ENCODE data around the gene CDH12.

CDH12 gene

GRCh38 chr5:21820527-21820926 lies 1032.6 kb downstream of the CDH12 start:
- no peak for DNase-seq (ENCODE audit: low read depth)

- no peak for DNase-seq (ENCODE audit: low read depth)
Observed at GRCh38 chr5:21818370-21818720, 1034.8 kb downstream of the CDH12 start.

DNA sequence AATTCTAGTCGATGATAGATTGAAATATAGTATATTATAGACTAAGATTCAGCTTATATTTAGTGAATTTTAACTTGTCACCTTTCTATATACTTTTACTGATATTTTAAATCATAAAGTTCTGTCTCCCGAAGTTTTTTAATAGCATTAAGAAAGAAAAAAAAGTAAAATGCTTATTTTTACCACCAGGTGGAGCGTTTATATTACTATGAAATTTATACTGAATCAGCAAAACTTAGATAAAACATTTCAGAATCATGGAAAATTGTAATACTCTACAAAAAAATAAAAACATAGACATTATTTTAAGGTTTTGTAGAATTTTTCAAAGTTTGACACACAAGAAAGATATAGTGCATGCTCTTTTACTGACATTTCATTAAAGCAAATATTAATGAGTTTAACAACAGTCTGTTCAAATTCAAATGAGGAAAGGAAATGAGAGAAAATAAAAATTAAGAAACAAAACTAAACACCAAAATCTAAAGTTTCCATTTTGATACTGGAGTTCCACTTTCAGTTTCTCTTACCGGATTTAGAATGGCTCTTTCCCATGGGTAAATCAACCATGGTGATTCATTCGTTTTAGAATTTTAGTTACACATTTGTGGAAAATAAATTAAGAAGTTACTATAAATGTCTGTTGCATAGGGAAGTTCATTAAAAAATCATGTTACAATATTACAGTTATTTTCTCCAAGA lies 1035.3 kb downstream of the CDH12 start:
- no peak for DNase-seq (ENCODE audit: low read depth)

GRCh38 chr5:21810737-21811316 lies 1042.3 kb downstream of the CDH12 start:
- no peak for DNase-seq (ENCODE audit: low read depth)

DNA sequence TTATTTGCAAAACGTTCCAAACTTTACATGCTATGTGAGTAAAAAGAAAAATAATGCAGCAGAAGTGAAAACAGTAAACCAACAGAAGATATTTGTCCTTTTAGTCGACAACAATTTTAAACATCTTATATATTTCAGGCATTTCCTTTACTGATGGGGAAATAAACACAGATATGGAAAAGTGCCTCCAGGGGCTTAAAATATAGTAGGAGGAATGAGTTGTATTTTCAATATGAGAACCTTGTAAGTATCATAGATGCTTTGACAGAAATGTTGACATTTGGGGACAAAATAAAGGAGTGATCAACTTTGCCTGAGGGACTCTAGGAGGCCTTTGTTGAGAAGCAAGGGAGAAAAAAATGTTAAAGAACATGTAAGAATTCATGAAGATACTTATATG lies 1043.5 kb downstream of the CDH12 start:
- no peak for DNase-seq (ENCODE audit: low read depth)

DNA sequence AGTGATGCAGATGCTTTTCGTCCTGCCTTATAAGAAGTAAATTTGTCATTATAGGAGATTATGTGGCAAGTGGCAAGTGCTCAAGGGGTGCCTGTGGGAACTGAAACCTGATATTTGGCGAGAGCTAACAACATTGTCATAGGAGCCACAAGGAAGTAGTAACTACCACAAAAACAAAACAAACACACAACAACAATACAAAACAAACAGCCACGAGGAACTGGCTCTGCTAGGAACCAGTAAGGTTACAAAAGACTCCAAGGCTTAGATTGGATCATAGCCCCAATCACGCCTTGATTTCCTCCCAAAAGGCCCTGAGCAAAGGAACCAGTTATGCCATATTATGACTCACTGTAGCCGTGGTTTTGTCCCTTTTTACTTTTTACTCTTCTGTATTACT lies 1045.2 kb downstream of the CDH12 start:
- no peak for DNase-seq (ENCODE audit: low read depth)

GRCh38 chr5:21806943-21807342 lies 1046.2 kb downstream of the CDH12 start:
- no peak for DNase-seq (ENCODE audit: low read depth)

DNA sequence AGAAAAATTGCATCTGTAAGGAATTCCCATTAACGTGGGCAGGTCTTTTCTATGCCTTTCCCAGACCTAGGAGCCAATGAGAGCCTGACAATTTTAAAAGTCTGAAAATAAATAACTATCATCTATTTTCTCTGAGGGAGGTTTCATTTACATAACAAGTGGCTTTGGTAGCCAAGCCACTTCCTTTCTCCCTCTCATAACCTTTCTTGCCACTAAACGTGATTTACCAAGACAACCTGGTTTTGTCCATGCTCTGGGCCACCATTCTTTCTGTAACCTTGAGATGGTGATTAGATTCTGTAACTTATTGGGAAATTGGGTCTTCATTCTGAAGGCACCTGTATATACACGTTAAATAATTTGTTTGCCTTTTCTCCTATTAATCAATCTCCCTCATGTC lies 1046.9 kb downstream of the CDH12 start:
- no peak for DNase-seq (ENCODE audit: low read depth)

GRCh38 chr5:21802869-21803490 lies 1050.2 kb downstream of the CDH12 start:
- DNase-seq (ENCODE audit: low read depth): no peak

DNA sequence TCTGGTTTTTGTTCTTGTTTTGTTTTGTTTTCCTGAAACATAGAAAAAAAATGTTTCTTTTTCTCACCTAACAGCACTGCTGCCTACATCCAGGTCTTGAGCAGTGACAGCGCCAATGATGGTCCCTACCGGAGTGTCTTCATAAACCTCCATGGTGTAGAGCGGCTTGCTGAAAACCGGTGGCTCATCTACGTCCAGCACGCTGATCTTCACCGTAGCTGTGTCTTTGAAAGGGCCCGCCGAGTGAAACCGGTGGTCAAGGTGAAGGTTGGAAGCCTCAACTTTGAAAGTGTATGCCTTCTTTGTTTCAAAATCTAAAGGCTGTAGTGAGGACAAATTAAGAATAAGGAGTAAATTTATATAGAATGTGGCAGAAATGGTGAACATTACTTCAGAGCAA lies 1051.0 kb downstream of the CDH12 start:
- DNase-seq (ENCODE audit: low read depth): no peak

- DNase-seq (ENCODE audit: low read depth): no peak
Observed at GRCh38 chr5:21792748-21793147, 1060.4 kb downstream of the CDH12 start.

GRCh38 chr5:21791304-21791703 lies 1061.8 kb downstream of the CDH12 start:
- DNase-seq (ENCODE audit: low read depth): no peak

DNA sequence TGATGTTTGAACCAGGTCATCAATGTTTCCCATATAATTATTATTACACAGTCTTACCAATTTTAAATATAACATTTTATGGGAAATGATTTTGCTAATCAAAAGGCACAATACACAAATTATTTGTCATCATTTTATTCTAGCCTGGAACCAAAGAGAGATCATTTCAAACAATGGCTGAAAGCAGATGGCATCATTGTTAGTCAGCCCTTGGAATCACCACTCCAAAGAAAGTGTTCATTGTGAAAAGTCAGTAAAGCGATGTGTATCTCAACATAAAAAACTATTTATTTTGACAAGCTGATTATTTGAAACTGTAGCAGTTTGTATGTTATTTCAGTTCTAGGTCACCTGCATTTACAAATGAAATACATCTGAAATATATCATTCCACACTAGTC lies 1068.7 kb downstream of the CDH12 start:
- no peak for DNase-seq (ENCODE audit: low read depth)

GRCh38 chr5:21783074-21783679 lies 1070.0 kb downstream of the CDH12 start:
- no peak for DNase-seq (ENCODE audit: low read depth)

GRCh38 chr5:21776466-21776865 lies 1076.7 kb downstream of the CDH12 start:
- no peak for DNase-seq (ENCODE audit: low read depth)

GRCh38 chr5:21774801-21775200 lies 1078.3 kb downstream of the CDH12 start:
- no peak for DNase-seq (ENCODE audit: low read depth)

DNA sequence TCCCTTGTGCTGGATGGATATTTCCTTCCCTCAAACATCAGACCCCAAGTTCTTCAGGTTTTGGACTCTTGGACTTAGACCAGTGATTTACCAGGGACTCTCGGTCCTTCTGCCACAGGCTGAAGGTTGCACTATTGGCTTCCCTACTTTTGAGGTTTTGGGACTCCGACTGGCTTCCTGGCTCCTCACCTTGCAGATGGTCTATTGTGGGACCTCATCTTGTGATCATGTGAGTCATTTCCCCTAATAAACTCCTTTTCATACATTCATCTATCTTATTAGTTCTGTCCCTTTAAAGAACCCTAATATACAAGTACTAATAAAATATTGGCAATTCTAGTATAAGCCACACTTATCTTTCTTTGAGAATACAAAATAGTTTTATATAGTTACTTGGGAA lies 1078.9 kb downstream of the CDH12 start:
- DNase-seq (ENCODE audit: low read depth): no peak

DNA sequence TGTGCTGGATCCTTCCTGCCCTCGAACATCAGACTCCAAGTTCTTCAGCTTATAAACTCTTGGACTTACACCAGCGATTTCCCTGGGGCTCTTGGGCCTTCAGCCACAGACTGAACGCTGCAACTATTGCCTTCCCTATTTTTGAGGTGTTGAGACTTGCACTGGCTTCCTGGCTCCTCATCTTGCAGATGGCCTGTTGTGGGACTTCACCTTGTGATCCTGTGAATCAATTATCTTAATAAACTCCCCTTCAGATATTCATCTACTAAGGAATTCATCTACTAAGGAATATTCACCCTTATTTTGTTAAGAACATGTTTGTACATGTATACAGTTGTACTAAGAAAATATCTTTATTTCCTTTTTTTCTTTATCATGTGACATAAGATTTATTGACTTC lies 1079.7 kb downstream of the CDH12 start:
- DNase-seq (ENCODE audit: low read depth): no peak

DNA sequence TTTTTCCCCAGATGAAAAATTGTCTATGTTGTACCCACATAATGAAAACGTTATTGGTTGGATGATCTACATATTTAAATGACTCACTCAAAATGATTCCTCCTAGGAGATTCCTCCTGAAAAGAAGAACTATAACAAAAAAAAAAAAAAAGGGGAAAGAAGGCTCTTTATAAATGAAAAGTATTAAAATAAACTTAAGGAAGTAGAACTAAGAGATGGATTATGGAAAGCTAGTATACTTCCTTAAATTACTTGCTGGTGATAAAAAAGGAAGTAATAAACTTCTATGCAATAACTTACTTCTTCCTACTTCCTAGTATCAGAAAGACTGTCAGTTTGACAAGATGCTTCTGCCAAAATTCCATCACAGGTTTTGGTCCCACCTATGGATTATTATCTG lies 1087.7 kb downstream of the CDH12 start:
- no peak for DNase-seq (ENCODE audit: low read depth)

DNA sequence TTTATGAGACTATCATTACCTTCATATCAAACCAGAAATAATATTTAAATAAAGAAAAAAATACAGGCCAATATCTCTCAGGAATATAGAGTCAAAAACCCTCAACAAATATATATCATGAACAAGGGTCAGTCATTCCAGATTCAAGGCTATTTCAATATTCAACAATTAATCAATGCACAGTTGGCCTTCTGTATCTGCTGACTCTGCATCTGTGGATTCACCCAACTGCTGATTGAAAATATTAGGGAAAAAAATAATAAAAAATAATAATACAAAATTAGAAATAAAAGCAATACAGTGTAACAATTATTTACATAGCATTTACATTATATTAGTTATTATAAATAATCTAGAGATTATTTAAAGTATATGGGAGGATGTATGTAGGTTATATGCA lies 1114.0 kb downstream of the CDH12 start:
- DNase-seq (ENCODE audit: low read depth): no peak

DNA sequence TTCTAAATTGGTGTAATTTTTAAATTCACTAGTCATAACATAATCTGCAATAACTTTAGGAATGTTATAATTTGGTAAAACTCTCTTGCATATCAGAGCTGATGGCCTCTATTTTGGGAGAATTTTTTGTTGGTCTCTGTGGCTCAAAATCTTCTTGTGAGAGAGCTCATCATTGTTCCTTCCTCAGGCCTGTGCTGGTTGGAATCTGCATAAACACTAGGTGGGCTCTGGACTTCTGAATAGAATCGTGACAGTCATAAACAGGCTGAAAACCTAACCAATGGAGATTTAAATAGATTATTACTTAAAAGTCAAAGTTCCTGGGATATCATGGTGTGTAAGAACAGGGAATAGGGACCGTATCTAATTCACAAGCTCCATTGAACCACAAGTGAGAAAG lies 1129.6 kb downstream of the CDH12 start:
- DNase-seq (ENCODE audit: low read depth): no peak

DNA sequence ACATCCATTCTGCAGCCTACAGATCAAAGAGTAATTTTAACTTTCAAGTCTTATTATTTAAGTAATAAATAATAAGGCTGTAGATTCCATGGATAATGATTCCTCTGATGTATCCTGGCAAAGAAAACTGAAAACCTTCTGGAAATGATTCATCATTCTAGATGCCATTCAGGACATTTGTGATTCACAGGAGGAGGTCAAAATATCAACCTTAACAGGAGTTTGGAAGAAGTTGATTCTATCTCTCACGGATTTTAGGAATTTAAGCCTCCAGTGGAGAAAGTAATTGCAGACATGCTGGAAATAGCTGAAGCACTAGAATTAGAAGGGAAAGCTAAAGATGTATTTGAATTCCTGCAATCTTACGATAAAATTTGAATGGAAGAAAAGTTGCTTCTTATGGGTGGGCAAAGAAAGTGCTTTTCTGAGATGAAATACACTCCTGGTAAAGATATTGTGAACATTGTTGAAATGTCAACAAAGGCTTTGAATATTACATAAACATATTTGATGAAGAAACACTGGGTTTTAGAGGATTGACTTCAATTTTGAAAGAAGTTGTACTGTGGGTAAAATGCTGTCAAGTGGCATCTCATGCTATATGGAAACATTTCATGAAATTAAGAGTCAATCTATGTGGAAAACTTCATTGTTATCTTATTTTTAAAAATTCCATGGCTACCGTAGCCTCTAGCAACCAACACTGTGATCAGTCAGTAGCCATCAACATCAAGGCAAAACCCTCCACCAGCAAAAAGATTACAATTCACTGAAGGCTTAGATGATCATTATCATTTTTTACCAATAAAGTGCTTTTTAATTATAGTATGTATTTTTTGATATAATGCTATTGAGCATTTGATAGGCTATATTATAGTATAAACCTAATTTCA lies 1141.0 kb downstream of the CDH12 start:
- DNase-seq (ENCODE audit: low read depth): no peak
